Neural crest cell (in vitro differentiated cells): ENCODE data around the gene SLC4A9. TPM values are rescaled to one million over a fixed set of nuclear protein-coding genes. Genes with fewer than 3 reads are reported as not detected.

Source experiments
- DNase-seq: peaks from one replicate; pipeline ENCODE4 v3.0.0; 2021; ENCODE audit warnings: low read depth, mixed read lengths, low spot score
- H3K27ac Mint-ChIP-seq: one replicate; pipeline ENCODE4 v1.8.0; 2021; ENCODE audit warnings: mild to moderate bottlenecking, mixed read lengths; ENCODE audit not compliant: unreplicated experiment
- H3K27me3 Mint-ChIP-seq: 2 replicates; pipeline ENCODE4 v1.8.0; 2021; ENCODE audit warnings: low read depth, mild to moderate bottlenecking, mixed read lengths
- H3K36me3 Mint-ChIP-seq: 2 replicates; pipeline ENCODE4 v1.8.0; 2021; ENCODE audit warnings: low read depth, mild to moderate bottlenecking, mixed read lengths
- H3K4me1 Mint-ChIP-seq: 2 replicates; pipeline ENCODE4 v1.8.0; 2021; ENCODE audit warnings: mixed read lengths
- H3K4me3 Mint-ChIP-seq: one replicate; pipeline ENCODE4 v1.8.0; 2021; ENCODE audit warnings: mild to moderate bottlenecking, mixed read lengths
- H3K9me3 Mint-ChIP-seq: 2 replicates; pipeline ENCODE4 v1.8.0; 2021; ENCODE audit warnings: mixed read lengths
- total RNA-seq: library from RNA; stranded (reverse); gene quantifications from 2 replicates; pipeline ENCODE4 v1.2.1, GENCODE V29; 2021
- TF ChIP-seq, protein P1 (sequence below): fragments of 200-600 bp; sonication (generic); conservative IDR thresholded peaks from 2 replicates; pipeline ENCODE4 v1.5.0; 2021; ENCODE audit warnings: antibody characterized with exemption, mild to moderate bottlenecking

Gene SLC4A9
- total RNA-seq, 1 donor from 2014 or later, result not detected

- peaks cover 18% of the 10 kb centered on the region for H3K4me1 Mint-ChIP-seq
- H3K27ac Mint-ChIP-seq, result no peak overlapping the region
- H3K27me3 Mint-ChIP-seq, result peaks cover 18% of the 10 kb centered on the region
- H3K9me3 Mint-ChIP-seq, result no peaks in the 10 kb centered on the region
- peak overlapping the region; percentile 86 for H3K4me3 Mint-ChIP-seq
- no peak for DNase-seq
- no peaks in the 10 kb centered on the region for H3K36me3 Mint-ChIP-seq
- TF ChIP-seq, protein P1, sequence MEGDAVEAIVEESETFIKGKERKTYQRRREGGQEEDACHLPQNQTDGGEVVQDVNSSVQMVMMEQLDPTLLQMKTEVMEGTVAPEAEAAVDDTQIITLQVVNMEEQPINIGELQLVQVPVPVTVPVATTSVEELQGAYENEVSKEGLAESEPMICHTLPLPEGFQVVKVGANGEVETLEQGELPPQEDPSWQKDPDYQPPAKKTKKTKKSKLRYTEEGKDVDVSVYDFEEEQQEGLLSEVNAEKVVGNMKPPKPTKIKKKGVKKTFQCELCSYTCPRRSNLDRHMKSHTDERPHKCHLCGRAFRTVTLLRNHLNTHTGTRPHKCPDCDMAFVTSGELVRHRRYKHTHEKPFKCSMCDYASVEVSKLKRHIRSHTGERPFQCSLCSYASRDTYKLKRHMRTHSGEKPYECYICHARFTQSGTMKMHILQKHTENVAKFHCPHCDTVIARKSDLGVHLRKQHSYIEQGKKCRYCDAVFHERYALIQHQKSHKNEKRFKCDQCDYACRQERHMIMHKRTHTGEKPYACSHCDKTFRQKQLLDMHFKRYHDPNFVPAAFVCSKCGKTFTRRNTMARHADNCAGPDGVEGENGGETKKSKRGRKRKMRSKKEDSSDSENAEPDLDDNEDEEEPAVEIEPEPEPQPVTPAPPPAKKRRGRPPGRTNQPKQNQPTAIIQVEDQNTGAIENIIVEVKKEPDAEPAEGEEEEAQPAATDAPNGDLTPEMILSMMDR, result no peak
Observed at GRCh38 chr5:140344683-140345423, 15.1 kb upstream of the SLC4A9 start.

GRCh38 chr5:140345919-140346347 lies 14.1 kb upstream of the SLC4A9 start:
- DNase-seq, result peak; percentile 50
- TF ChIP-seq, protein P1, result no peak
- H3K4me1 Mint-ChIP-seq, result peaks cover 18% of the 10 kb centered on the region
- no peaks in the 10 kb centered on the region for H3K9me3 Mint-ChIP-seq
- H3K36me3 Mint-ChIP-seq, result no peaks in the 10 kb centered on the region
- H3K27me3 Mint-ChIP-seq, result peaks cover 25% of the 10 kb centered on the region
- H3K4me3 Mint-ChIP-seq, result peak overlapping the region; percentile 86
- no peak overlapping the region for H3K27ac Mint-ChIP-seq

DNA sequence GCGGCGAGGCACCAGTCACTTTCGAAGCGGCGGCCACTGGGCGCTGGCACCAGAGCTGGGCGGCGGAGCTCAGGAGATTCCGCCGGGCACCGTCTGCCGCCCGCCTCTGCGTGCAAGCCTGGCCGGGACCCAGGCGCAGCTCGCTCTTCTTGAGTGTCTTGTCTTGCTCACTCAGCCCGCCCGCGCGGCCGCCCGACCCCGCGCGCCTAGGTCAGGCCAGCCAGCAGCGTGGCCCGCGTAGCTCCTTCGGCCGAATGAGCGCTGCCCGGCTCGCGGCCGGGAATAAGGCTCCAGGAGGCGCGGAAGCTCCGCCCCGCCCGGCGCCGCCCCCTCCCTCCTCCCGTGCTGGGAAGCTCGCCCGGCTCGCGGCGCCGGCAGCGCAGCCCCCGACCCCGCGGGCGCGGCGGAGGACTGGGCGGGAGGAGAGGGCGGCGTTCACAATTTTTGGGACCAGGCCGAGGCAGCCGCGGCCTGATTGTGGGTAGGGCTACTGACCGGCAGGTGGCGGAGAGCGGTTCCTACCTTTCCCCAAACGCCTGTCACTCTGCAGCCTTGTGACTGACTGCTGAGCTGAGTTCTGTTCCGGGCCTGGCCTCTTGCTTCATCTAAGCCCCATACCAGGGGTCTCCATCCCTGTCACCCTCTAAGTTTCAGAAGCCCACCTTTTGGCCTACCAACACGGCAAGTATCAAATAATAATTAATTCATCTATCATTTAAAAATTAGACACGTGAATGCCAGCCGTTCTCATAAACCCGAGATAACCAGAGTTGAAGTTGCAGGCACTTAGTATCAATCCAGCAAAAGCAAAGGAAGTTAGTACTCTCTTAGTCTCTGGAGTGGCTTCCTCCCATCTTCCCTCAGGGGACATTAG lies 13.4 kb upstream of the SLC4A9 start, which contains the start of gene HBEGF:
TSS of gene HBEGF (minus strand) at position 256 of the 874 bp plus-strand sequence. CDS start 275 bp downstream, outside the sequence.
- H3K4me1 Mint-ChIP-seq, result peaks cover 18% of the 10 kb centered on the region
- H3K27me3 Mint-ChIP-seq, result peaks cover 28% of the 10 kb centered on the region
- no peaks in the 10 kb centered on the region for H3K9me3 Mint-ChIP-seq
- TF ChIP-seq, protein P1, result peak; percentile 69
- H3K36me3 Mint-ChIP-seq, result no peaks in the 10 kb centered on the region
- H3K27ac Mint-ChIP-seq, result no peak within 1 kb of the TSS
- peak within 1 kb of the TSS; percentile 86 for H3K4me3 Mint-ChIP-seq
- peak; percentile 66 for DNase-seq

DNA sequence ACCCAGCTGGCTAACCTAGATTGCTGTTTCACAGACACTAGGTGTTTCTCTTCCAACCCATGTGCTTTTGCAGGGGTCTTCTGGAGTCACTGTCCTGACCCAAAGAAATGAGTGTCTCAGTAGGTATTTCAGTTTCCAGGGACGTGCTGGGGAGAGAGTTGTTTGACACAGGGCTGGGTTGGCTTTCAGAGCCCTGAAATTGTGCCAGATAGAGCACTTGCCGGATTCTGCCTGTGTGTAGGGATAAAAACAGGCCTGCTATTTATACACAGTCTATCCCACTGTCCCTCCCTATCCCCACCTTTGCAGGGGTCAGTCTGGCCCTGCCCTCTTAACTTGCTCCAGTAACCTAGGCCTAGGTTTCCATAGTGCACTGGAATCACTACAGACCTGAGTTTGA lies 12.6 kb upstream of the SLC4A9 start:
- Mint-ChIP-seq H3K27me3 (peaks cover 28% of the 10 kb centered on the region), H3K36me3 (no peaks in the 10 kb centered on the region), H3K4me3 (peak overlapping the region; percentile 86), H3K4me1 (peaks cover 13% of the 10 kb centered on the region), H3K27ac (no peak overlapping the region), H3K9me3 (no peaks in the 10 kb centered on the region)
- no peak for DNase-seq
- TF ChIP-seq, protein P1, result no peak

DNA sequence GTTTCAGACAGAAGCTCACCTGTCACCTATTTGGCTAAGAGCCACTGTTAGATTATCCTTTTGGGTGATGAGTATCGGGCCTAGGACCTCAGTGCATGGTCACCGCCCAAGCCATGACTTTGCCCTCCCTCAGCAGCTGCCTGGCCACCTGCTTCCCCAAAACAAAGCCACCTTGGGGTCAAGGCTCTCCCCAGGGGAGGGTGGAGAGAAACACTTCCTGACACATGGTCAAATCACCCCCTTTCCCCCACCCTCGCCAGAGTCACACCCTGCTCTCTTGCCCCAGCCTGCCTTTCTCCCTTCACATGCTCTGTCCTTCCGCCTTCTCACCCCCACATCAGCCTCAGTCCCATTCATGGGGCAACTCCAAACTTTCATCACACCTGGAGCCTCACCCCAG lies 11.9 kb upstream of the SLC4A9 start:
- peak overlapping the region; percentile 86 for H3K4me3 Mint-ChIP-seq

More for the DNA sequence above, 11.9 kb upstream of the SLC4A9 start:
- Mint-ChIP-seq H3K9me3 (no peaks in the 10 kb centered on the region), H3K27me3 (peaks cover 28% of the 10 kb centered on the region), H3K4me1 (peaks cover 13% of the 10 kb centered on the region), H3K36me3 (no peaks in the 10 kb centered on the region), H3K27ac (no peak overlapping the region)
- TF ChIP-seq, protein P1, result no peak
- no peak for DNase-seq
